GM19193 (cell line): ENCODE measurements around the gene CDKAL1.

Experiments
- POLR2A ChIP-seq: IDR thresholded peaks from 4 replicates; pipeline ENCODE4 v1.6.1; 2011; ENCODE audit not compliant: insufficient read depth, insufficient read length; ENCODE audit errors: extremely low read depth

The CDKAL1 gene

GRCh38 chr6:21208081-21208795 lies 674.0 kb downstream of the CDKAL1 start:
- TF ChIP-seq POLR2A: no peak

- no peak for TF ChIP-seq POLR2A
These were observed 674.5 kb downstream of the CDKAL1 start for GRCh38 chr6:21208796-21209186.

- no peak for TF ChIP-seq POLR2A
These were observed 679.2 kb downstream of the CDKAL1 start for GRCh38 chr6:21213492-21213891.

GRCh38 chr6:21214738-21215448 lies 680.6 kb downstream of the CDKAL1 start:
- no peak for TF ChIP-seq POLR2A

GRCh38 chr6:21219241-21219640 lies 685.0 kb downstream of the CDKAL1 start:
- no peak for TF ChIP-seq POLR2A

GRCh38 chr6:21219856-21220255 lies 685.6 kb downstream of the CDKAL1 start:
- no peak for TF ChIP-seq POLR2A

GRCh38 chr6:21220271-21220987 lies 686.2 kb downstream of the CDKAL1 start:
- TF ChIP-seq POLR2A: no peak

- TF ChIP-seq POLR2A: no peak
These were observed 688.4 kb downstream of the CDKAL1 start for GRCh38 chr6:21222656-21223055.

- no peak for TF ChIP-seq POLR2A
These were observed 691.7 kb downstream of the CDKAL1 start for GRCh38 chr6:21225912-21226311.

GRCh38 chr6:21227486-21227885 lies 693.2 kb downstream of the CDKAL1 start:
- TF ChIP-seq POLR2A: no peak

- TF ChIP-seq POLR2A: no peak
These were observed 694.2 kb downstream of the CDKAL1 start for GRCh38 chr6:21228411-21228810.

- no peak for TF ChIP-seq POLR2A
These were observed 694.7 kb downstream of the CDKAL1 start for GRCh38 chr6:21228876-21229460.

GRCh38 chr6:21230536-21230935 lies 696.3 kb downstream of the CDKAL1 start:
- no peak for TF ChIP-seq POLR2A

GRCh38 chr6:21235162-21235561 lies 700.9 kb downstream of the CDKAL1 start:
- no peak for TF ChIP-seq POLR2A

GRCh38 chr6:21238208-21238607 lies 704.0 kb downstream of the CDKAL1 start:
- no peak for TF ChIP-seq POLR2A
